Measurements from ENCODE around the gene AEBP2.
A peak's percentile ranks its signal among the peaks of the same experiment; 100 is the strongest.
"Not testable (repeated sequence)": the region's sequence is repeated elsewhere in the genome, so short reads cannot be mapped to it uniquely, and the experiment has no call there.

Gene AEBP2

GRCh38 chr12:19439059-19440018 is at the start of gene AEBP2:
TSS of gene AEBP2 (plus strand) at chr12:19439492. CDS start at chr12:19439700, 208 bp downstream.
- DNase-seq = peak; percentile 89

- DNase-seq = no peak
These were observed 49.2 kb upstream of the AEBP2 start for GRCh38 chr12:19390051-19390598.

GRCh38 chr12:19392644-19393043 is 46.6 kb upstream of the AEBP2 start:
- not testable (repeated sequence) for DNase-seq

- DNase-seq = no peak
These were observed 44.9 kb upstream of the AEBP2 start for GRCh38 chr12:19394385-19394784.

GRCh38 chr12:19397534-19397933 is 41.8 kb upstream of the AEBP2 start:
- no peak for DNase-seq

GRCh38 chr12:19398376-19399363 is 40.6 kb upstream of the AEBP2 start:
- no peak for DNase-seq

- not testable (repeated sequence) for DNase-seq
These were observed 38.5 kb upstream of the AEBP2 start for GRCh38 chr12:19400649-19401285.

GRCh38 chr12:19402211-19402610 is 37.1 kb upstream of the AEBP2 start:
- DNase-seq = no peak

GRCh38 chr12:19402743-19403431 is 36.4 kb upstream of the AEBP2 start:
- no peak for DNase-seq

- DNase-seq = peak; percentile 56
These were observed 34.9 kb upstream of the AEBP2 start for GRCh38 chr12:19404242-19404880.

GRCh38 chr12:19409376-19409775 is 29.9 kb upstream of the AEBP2 start:
- no peak for DNase-seq

- DNase-seq = no peak
These were observed 29.1 kb upstream of the AEBP2 start for GRCh38 chr12:19410211-19410610.

- DNase-seq = no peak
These were observed 28.6 kb upstream of the AEBP2 start for GRCh38 chr12:19410629-19411185.

GRCh38 chr12:19411234-19412204 is 27.8 kb upstream of the AEBP2 start:
- no peak for DNase-seq

- no peak for DNase-seq
These were observed 26.4 kb upstream of the AEBP2 start for GRCh38 chr12:19412844-19413243.

GRCh38 chr12:19413582-19413981 is 25.7 kb upstream of the AEBP2 start:
- DNase-seq = not testable (repeated sequence)

GRCh38 chr12:19415563-19415962 is 23.7 kb upstream of the AEBP2 start:
- DNase-seq = no peak

- peak; percentile 34 for DNase-seq
These were observed 20.2 kb upstream of the AEBP2 start for GRCh38 chr12:19419086-19419485.

GRCh38 chr12:19421503-19422282 is 17.6 kb upstream of the AEBP2 start:
- DNase-seq = peak; percentile 33

Data from activated CD8-positive, alpha-beta memory T cell treated with anti-CD3 and anti-CD28 coated beads, Interleukin-2, amount 50 U/mL, for 48 hours (primary cell).